ENCODE measurements around the gene BZW2. TPM values are rescaled to one million over a fixed set of nuclear protein-coding genes. Genes with fewer than 3 reads are reported as not detected.

BZW2 gene
- total and polyA plus RNA-seq, 4 donors: 32.4 to 53.7 (median 46.1) TPM

GRCh38 chr7:16669581-16669980 lies 23.6 kb downstream of the BZW2 start:
- WGBS, 2 donors: 97 to 99% methylated on average over 2 of the region's 2 CpGs
- peak overlapping the region in 1 of 2 donors; percentile 68 for H3K27ac ChIP-seq (ENCODE audit: low read depth in 1 of 2, low read length in 1 of 2)
- ATAC-seq (ENCODE audit: insufficient read depth, low FRiP score): no peak

GRCh38 chr7:16670021-16670420 lies 24.0 kb downstream of the BZW2 start:
- Histone ChIP-seq H3K4me3 (no peak overlapping the region), H3K4me1 (ENCODE audit: control insufficient read depth in 5 of 5, insufficient read depth in 5 of 5, low read length in 5 of 5) (peaks cover 0 to 25% (median 0%) of the 10 kb centered on the region in 5 donors), H3K27me3 (ENCODE audit: control insufficient read depth in 3 of 3, insufficient read depth in 3 of 3, low read length in 2 of 3) (no peaks in the 10 kb centered on the region), H3K36me3 (ENCODE audit: control insufficient read depth in 4 of 4, insufficient read depth in 4 of 4, low read length in 4 of 4) (peaks cover under 1 to 10% (median 3%) of the 10 kb centered on the region in 4 donors), H3K9me3 (ENCODE audit: control insufficient read depth in 4 of 4, insufficient read depth in 3 of 4, low read length in 3 of 4) (no peaks in the 10 kb centered on the region), H3K27ac (ENCODE audit: low read depth in 1 of 2, low read length in 1 of 2) (peak overlapping the region in 1 of 2 donors; percentile 68), H3K9ac (ENCODE audit: insufficient read depth in 1 of 2, low read length in 2 of 2) (no peak overlapping the region)
- DNase-seq: no peak
- ATAC-seq (ENCODE audit: insufficient read depth, low FRiP score): no peak
- no peak for TF ChIP-seq CTCF (IDR thresholded peaks at IDR 0.05; ENCODE audit: control extremely low read depth, extremely low read depth)
- WGBS, 2 donors: 80 to 95% methylated on average over 1 of the region's 1 CpG

More at GRCh38 chr7:16669581-16669980, 23.6 kb downstream of the BZW2 start:
- H3K9ac ChIP-seq (ENCODE audit: insufficient read depth in 1 of 2, low read length in 2 of 2): no peak overlapping the region
- no peak for TF ChIP-seq CTCF (IDR thresholded peaks at IDR 0.05; ENCODE audit: control extremely low read depth, extremely low read depth)
- no peaks in the 10 kb centered on the region for H3K9me3 ChIP-seq (ENCODE audit: control insufficient read depth in 4 of 4, insufficient read depth in 3 of 4, low read length in 3 of 4)
- H3K4me3 ChIP-seq: no peak overlapping the region
- H3K4me1 ChIP-seq (ENCODE audit: control insufficient read depth in 5 of 5, insufficient read depth in 5 of 5, low read length in 5 of 5): peaks cover 0 to 25% (median 0%) of the 10 kb centered on the region in 5 donors
- H3K36me3 ChIP-seq (ENCODE audit: control insufficient read depth in 4 of 4, insufficient read depth in 4 of 4, low read length in 4 of 4): peaks cover 0 to 10% (median 3%) of the 10 kb centered on the region in 4 donors
- no peak for DNase-seq
- no peaks in the 10 kb centered on the region for H3K27me3 ChIP-seq (ENCODE audit: control insufficient read depth in 3 of 3, insufficient read depth in 3 of 3, low read length in 2 of 3)

- Histone ChIP-seq H3K9ac (ENCODE audit: insufficient read depth in 1 of 2, low read length in 2 of 2) (no peak overlapping the region), H3K4me1 (ENCODE audit: control insufficient read depth in 5 of 5, insufficient read depth in 5 of 5, low read length in 5 of 5) (peaks cover 0 to 25% (median 0%) of the 10 kb centered on the region in 5 donors), H3K9me3 (ENCODE audit: control insufficient read depth in 4 of 4, insufficient read depth in 3 of 4, low read length in 3 of 4) (no peaks in the 10 kb centered on the region), H3K27me3 (ENCODE audit: control insufficient read depth in 3 of 3, insufficient read depth in 3 of 3, low read length in 2 of 3) (no peaks in the 10 kb centered on the region), H3K27ac (ENCODE audit: low read depth in 1 of 2, low read length in 1 of 2) (peak overlapping the region in 1 of 2 donors; percentile 68), H3K4me3 (no peak overlapping the region), H3K36me3 (ENCODE audit: control insufficient read depth in 4 of 4, insufficient read depth in 4 of 4, low read length in 4 of 4) (peaks cover 6 to 14% (median 8%) of the 10 kb centered on the region in 4 donors)
- 97 to 98% methylated on average over 4 of the region's 4 CpGs for WGBS, 2 donors
- no peak for DNase-seq
- TF ChIP-seq CTCF (IDR thresholded peaks at IDR 0.05; ENCODE audit: control extremely low read depth, extremely low read depth): no peak
- ATAC-seq (ENCODE audit: insufficient read depth, low FRiP score): no peak
Observed at GRCh38 chr7:16670731-16671344, 24.9 kb downstream of the BZW2 start.
